Fibroblast of skin of left biceps (primary cell): ENCODE measurements around the gene BCL7B.
"Not testable (repeated sequence)": the region's sequence is repeated elsewhere in the genome, so short reads cannot be mapped to it uniquely, and the experiment has no call there.

Experiments used
- DNase-seq, 2 experiments: peaks; one replicate each; pipeline ENCODE4 v3.0.0-alpha.2; 2013; ENCODE audit warnings: low read depth in 2 of 2

Gene BCL7B

GRCh38 chr7:73557397-73558257 is at the start of gene BCL7B:
Gene BCL7B (minus strand): TSS chr7:73557690. CDS start chr7:73557578, 112 bp downstream.
- no peak for DNase-seq

DNA sequence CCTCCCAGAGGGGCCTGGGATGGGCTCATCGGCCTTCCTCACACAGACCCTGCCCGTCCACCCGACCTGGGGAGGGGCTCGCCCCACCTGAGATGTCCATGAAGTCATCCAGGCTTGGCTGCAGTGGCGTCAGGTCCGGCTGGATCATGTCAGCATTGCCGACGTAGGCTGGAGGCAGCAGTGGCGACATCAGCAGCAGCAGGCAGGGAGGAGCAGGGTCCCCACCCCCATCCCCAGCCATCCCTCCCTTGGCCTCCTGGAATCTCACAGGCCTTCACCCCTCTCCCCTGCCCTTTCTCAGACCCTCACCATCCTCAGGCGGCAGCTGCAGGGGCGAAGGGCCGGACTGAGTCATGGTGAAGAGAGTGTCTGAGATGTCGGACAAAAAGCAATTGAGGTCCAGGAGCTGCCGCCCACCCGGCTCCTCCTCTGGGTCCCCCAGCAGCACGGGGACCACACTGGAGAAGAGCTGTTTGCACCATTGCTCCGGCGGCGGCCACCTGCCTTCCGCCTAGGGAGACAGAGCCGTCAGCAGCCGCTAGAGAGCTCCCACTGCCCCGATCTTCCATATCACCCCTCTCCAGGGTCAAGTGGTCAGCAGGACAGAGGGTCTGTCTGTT is 48.2 kb upstream of the BCL7B start:
- DNase-seq, result no peak

GRCh38 chr7:73602721-73603651 is 45.5 kb upstream of the BCL7B start:
- DNase-seq, result no peak

GRCh38 chr7:73599916-73600315 is 42.4 kb upstream of the BCL7B start:
- no peak for DNase-seq

- DNase-seq, result no peak
Measured at GRCh38 chr7:73599151-73599882, 41.8 kb upstream of the BCL7B start.

- DNase-seq, result no peak
Measured at GRCh38 chr7:73597978-73598782, 40.7 kb upstream of the BCL7B start.

- DNase-seq, result no peak
Measured at GRCh38 chr7:73596191-73597065, 38.9 kb upstream of the BCL7B start.

- no peak for DNase-seq
Measured at GRCh38 chr7:73595358-73595757, 37.9 kb upstream of the BCL7B start.

DNA sequence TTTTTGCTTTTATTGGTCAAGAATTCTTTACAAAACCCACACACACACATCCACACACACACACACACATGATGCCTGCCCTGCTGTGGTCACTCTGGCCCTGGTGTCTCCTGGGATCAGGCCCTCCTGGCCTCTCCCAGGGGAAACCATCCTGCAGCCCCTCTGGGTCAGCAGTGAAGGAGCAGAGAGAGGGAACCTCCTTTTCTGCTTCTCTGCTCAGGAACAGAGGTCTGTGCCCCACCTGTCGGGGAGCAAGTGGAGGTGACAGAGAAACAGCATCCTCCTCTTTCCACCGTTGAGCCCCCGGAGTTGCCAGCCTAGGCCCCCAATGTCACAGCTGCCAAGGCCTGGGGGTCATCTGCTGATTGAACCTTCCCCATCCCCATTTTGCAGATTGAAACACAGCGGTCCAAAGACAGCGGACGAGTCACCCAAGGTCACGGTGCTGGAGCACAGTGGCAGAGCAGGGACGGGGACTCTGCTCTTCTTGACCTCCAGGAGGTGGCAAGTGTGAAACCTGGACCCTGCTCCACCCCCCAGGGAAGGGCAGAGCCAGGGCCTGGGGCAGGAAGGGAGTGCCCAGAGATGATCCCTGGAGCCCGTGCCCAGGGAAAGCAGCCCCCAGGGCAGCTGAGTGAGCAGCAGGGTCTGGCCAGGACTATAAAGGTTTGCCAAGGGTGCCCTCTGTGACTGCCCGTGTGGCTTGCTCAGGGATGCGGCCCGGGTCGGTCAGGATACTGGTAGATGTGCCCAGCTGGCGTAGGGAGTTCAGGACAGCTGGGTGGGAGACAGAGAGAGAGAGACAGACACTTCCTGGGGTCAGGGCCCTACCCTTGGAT is 35.9 kb upstream of the BCL7B start:
- no peak for DNase-seq

DNA sequence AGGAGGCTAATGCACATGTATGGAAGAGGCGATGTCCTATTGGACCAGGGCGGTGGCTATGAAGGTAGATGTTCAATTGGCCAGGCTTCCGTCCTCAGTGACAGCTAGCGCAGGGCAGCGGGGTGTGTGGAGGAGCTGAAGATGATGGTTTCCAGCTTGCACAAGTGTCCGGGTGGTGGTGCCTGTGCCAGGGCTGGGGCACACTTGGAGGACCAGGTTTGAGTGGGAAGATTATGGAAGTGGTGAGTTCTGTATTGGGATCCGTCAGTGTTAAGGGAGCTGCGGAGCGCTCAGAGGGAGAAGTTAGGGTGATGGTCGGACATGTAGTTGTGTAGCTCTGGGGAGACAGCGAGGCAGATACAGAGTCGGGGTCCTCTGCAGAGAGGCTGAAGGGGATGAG is 29.4 kb upstream of the BCL7B start:
- no peak for DNase-seq

GRCh38 chr7:73585196-73585595 is 27.7 kb upstream of the BCL7B start:
- DNase-seq, result no peak

- no peak for DNase-seq
Measured at GRCh38 chr7:73582664-73583202, 25.2 kb upstream of the BCL7B start.

- not testable (repeated sequence) for DNase-seq
Measured at GRCh38 chr7:73581006-73581405, 23.5 kb upstream of the BCL7B start.

DNA sequence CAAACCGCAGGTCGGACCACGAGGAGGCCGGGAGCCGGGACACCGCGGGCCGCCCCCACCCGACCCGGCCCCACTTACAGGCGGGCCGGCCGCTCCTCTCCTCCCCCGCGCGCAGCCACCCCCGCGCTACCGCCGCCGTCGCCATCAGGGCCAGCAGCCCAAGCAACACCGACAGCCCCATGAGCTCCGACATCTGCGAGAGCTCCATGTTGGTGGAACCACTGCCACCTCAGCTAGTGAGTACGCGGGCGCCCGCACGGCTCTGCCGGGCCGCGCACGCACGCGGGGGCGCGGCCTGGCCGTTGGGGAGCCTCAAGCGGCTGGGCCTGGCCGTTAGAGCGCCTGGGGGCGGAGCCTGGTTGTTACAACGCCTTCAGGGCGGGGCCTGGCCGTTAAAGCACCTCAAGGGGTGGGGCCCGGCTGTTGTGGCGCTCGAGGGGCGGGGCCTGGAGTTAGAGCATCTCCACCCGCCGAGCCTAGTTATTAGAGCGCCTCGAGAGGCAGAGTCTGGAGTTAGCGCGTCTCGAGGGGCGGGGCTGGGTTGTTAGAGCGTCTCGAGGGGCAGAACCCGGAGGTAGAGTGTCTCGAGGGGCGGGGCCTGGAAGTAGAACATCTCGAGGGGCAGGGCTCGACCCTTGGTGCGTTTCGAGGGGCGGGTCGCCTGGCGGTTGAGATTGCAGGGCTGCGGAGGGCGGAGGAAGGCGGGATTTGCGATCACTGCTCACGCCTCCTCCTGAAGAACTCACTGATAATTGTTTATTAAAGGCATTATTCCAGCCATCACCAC is 21.0 kb upstream of the BCL7B start, which contains the start of gene TBL2:
TSS of gene TBL2 (minus strand) at position 238 of the 787 bp plus-strand sequence. CDS start at position 208, 30 bp downstream.
- peak; percentile 96 to 97 for DNase-seq

GRCh38 chr7:73577627-73578341 is 20.3 kb upstream of the BCL7B start:
- no peak for DNase-seq

- DNase-seq, result no peak
Measured at GRCh38 chr7:73573791-73574190, 16.3 kb upstream of the BCL7B start.

DNA sequence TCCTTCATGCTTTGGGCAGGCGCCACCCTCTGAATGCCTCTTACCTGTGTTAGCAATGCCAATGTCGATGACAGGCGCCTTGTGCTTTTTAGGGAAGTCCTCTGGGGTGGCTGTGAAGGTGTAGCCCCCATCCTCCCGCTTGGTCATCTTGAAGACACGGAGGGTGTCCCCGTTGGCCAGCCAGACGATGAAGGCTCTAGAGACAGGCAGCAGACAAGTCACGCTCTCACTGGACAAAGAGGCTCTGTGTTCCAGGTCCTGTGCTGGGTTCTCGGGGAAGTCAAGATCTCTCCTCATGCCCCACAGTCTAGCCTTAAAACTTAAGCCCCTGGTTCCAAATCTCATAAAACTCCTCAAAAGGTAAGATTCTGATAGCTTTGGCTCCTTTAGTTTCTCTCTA is 15.8 kb upstream of the BCL7B start:
- DNase-seq, result no peak
